GM12864 (cell line): Measurements from ENCODE around the gene COBL.

Experiments used
- DNase-seq: peaks from one replicate; pipeline ENCODE4 v3.0.0-alpha.2; 2011; ENCODE audit warnings: low read depth
- H3K4me3 ChIP-seq: 2 replicates; pipeline ENCODE4 v1.5.1; 2011; ENCODE audit warnings: mild to moderate bottlenecking, low read depth, low read length, control low read depth
- CTCF ChIP-seq: IDR thresholded peaks from 2 replicates; pipeline ENCODE4 v1.5.1; 2011; ENCODE audit warnings: low read depth, mild to moderate bottlenecking, moderate library complexity, low read length, control low read depth, inconsistent platforms; ENCODE audit errors: missing control alignments

COBL gene

GRCh38 chr7:51300762-51301674 lies 15.6 kb downstream of the COBL start:
- DNase-seq, result no peak
- no peak for TF ChIP-seq CTCF
- no peak overlapping the region for H3K4me3 ChIP-seq

- no peak overlapping the region for H3K4me3 ChIP-seq
- DNase-seq, result no peak
- no peak for TF ChIP-seq CTCF
Measured at GRCh38 chr7:51299391-51300133, 17.0 kb downstream of the COBL start.

GRCh38 chr7:51298912-51299311 lies 17.7 kb downstream of the COBL start:
- H3K4me3 ChIP-seq, result no peak overlapping the region
- no peak for TF ChIP-seq CTCF
- no peak for DNase-seq

- TF ChIP-seq CTCF, result no peak
- no peak overlapping the region for H3K4me3 ChIP-seq
- no peak for DNase-seq
Measured at GRCh38 chr7:51297986-51298385, 18.6 kb downstream of the COBL start.

- no peak for DNase-seq
- no peak for TF ChIP-seq CTCF
- no peak overlapping the region for H3K4me3 ChIP-seq
Measured at GRCh38 chr7:51295440-51296245, 21.0 kb downstream of the COBL start.

GRCh38 chr7:51292596-51292995 lies 24.0 kb downstream of the COBL start:
- no peak for DNase-seq
- TF ChIP-seq CTCF, result no peak
- H3K4me3 ChIP-seq, result no peak overlapping the region
